22Rv1 (cell line): ENCODE results near the gene RNF168.
"Not testable (repeated sequence)": the region's sequence is repeated elsewhere in the genome, so short reads cannot be mapped to it uniquely, and the experiment has no call there.

ENCODE experiments used
- ZFX ChIP-seq: fragments of 450-650 bp; IDR thresholded peaks from 2 replicates; pipeline ENCODE4 v1.6.1; 2017; ENCODE audit warnings: antibody characterized with exemption, borderline replicate concordance
- TF ChIP-seq, protein P1 (sequence below): fragments of 450-650 bp; IDR thresholded peaks from 2 replicates; pipeline ENCODE4 v1.5.1; 2017; ENCODE audit warnings: mild to moderate bottlenecking

GRCh38 chr3:196424421-196424820 is 79.1 kb downstream of the RNF168 start:
- TF ChIP-seq, protein P1, sequence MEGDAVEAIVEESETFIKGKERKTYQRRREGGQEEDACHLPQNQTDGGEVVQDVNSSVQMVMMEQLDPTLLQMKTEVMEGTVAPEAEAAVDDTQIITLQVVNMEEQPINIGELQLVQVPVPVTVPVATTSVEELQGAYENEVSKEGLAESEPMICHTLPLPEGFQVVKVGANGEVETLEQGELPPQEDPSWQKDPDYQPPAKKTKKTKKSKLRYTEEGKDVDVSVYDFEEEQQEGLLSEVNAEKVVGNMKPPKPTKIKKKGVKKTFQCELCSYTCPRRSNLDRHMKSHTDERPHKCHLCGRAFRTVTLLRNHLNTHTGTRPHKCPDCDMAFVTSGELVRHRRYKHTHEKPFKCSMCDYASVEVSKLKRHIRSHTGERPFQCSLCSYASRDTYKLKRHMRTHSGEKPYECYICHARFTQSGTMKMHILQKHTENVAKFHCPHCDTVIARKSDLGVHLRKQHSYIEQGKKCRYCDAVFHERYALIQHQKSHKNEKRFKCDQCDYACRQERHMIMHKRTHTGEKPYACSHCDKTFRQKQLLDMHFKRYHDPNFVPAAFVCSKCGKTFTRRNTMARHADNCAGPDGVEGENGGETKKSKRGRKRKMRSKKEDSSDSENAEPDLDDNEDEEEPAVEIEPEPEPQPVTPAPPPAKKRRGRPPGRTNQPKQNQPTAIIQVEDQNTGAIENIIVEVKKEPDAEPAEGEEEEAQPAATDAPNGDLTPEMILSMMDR, result not testable (repeated sequence)
- not testable (repeated sequence) for TF ChIP-seq ZFX
